DMS114 treated with DMSO at 0.1 percent for 48 hours (cell line): ENCODE data around the gene MAN1A1.

Experiments
- DNase-seq: peaks from one replicate; lab custom pipeline; 2025; ENCODE audit not compliant: unreplicated experiment; lab: John Stamatoyannopoulos, UW

Gene MAN1A1

DNA sequence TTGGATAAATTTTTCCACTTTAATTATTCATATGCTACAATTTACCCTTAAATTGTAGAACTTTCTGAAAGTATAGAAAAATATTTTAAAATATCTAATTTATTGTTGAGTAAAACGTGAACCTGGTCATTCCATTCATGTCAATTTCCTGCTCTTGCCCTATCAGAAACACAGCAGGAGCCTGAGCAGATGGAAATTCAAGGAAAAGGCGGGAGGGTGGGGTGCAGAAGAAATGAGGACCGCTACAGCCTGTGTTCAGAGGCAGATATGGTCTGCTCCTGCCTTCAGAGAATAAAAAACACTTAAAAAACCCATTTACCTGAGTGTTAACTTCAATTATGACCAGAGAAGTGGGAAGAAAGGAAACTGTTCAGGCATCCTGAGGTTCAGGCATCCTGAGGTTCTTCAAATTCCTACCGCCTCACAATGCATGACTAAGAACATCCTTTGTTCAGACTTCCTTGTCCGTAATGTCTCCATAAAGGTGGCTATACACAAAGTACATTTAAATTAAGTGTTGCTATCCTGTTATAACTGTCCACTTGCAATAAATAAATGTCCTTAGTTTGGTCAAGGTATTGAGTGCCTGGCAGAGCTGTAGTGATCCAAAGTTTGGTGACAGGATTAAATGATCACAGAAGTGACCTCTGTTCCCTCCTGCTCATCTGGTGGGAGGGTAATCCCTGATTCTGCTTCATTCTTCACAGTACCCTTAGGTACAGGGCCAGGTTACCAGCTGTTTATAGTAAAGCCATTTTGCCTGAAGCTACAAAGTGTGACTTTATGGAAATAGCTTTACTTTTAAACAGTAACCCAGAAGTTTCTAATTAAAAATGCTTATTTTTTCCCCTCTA lies 109.1 kb downstream of the MAN1A1 start:
- DNase-seq, result no peak

DNA sequence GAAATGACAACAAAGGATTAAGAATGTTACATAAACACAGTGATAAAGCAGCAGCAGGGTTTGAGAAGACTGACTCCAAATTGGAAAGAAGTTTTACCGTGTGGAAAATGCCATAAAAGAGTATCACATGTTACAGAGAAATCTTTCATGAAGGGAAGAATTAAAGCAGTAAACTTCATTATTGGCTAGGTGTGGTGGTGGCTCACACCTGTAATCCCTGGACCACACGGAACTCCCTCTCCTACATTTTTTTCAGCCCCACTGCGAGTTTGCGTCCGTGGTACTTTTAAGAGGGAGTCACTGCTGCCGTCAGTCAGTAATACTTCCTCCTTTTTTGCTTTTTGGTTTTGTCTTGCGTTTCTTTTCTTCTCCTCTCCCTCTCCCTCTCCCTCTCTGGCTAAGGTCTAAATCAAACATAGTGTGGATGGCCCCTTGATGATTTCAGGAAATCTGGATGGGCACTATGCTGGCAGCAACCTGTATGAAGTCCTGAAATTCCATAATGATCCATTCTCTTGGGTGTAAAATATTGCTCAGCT lies 112.3 kb downstream of the MAN1A1 start:
- no peak for DNase-seq

DNA sequence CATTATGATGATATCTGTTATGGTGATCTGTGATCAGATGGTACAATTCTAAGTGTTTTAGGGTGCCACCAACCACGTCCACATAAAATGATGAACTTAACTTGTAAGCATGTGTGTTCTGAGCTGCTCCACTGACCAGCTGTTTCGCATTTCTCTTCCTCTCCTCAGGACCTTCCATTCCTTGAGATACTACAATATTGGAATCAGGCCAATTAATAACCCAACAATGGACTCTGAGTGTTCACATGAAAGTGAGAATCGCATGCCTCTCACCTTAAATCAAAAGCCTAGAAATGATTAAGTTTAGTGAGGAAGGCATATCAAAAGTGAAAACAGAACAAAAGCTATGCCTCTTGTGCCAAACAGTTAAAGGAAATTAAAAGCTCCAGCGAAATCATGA lies 114.6 kb downstream of the MAN1A1 start:
- no peak for DNase-seq

DNA sequence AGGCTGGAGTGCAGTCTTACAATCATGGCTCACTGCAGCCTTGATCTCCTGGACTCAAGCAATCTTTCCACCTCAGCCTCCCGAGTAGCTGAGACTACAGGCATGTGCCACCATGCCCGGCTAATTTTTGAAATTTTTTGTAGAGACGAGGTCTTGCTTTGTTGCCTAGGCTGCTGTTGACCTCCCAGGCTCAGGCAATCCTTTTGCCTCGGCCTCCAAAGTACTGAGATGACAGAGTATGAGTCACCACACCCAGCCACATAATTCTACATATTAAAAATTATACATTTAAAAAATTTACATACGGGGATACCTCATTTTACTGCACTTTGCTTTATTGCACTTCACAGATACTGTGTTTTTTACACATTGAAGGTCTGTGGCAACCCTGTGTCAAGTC lies 115.1 kb downstream of the MAN1A1 start:
- DNase-seq, result no peak

DNA sequence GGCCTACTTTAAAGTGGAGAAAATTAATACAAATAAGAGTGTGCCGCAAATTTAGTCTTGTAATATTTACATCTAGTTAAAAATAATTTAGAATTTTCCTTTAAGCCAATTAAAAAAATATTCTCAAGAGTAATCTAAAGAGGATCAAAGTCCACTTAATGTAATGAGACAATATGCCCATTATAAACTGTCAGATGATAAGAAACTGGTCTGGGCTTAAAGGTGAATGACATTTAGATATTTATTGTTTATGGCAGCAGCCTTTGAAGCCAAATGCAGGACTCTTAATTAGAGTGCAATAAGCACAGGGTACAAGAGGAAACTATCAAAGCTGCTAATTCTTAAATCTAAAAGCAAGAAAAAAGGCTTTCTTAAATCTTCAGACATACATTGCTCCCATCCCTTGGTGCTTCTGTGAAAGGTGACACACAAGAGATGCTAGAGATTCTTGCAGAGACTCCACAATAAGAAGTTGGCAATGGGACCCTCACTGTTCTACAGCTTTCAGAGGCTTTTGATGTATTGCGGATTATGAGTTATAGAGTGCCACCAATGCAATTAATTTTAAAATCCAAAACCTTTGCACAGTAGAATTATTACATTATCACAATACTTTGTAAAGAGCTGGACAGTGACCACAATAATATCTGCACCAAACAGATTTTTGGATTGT lies 116.1 kb downstream of the MAN1A1 start:
- DNase-seq, result no peak

DNA sequence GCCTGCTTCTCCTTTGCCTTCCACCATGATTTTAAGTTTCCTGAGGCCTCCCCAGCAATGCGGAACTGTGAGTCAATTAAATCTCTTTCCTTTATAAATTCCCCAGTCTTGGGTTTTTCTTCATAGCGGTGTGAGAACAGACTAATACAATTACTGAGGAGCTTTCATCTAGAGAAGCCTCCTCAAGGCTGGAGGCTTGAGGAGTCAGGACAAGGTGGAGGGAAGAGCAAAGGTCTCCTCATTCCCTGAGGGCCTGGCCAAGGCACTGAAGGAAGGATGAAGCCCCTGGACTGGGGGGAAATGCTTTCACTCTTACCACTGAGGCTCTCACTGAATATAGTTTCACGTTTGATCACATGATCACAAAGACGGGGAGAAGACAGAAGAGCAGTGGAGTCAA lies 118.2 kb downstream of the MAN1A1 start:
- no peak for DNase-seq

DNA sequence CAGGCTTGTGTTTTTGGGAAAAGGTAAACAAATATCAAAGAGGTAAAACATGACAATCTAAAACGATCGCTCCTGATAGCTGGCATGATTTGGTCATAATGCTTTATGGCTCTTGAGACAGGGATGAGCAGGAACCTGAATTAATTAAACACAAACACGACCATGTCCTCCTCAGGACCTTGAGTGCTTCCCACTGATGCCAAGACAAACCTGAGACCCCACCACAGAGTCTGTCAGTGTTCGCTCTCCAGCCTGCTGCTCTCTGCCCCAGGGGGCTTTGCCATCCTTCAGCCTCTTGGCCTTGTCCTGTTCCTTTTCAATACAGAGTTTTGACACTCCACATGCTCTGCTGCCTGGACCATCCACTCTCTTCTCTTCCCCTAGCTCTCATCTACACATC lies 119.4 kb downstream of the MAN1A1 start:
- DNase-seq, result no peak

DNA sequence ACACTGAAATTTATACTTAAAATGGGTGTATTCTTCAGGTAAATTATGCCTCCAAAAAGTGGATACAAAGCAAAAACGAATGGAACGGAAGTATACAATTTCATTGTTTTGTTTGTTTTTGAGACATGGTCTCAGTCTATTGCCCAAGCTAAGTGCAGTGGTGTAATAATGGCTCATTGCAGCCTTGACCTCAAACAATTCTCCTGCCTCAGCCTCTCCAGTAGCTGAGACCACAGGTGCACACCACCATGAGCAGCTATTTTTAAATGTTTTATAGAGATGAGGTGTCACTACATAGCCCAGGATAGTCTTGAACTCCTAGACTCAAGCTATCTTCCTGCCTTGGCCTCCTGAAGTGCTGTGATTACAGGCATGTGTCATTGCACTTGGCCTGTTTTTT lies 122.2 kb downstream of the MAN1A1 start:
- no peak for DNase-seq

DNA sequence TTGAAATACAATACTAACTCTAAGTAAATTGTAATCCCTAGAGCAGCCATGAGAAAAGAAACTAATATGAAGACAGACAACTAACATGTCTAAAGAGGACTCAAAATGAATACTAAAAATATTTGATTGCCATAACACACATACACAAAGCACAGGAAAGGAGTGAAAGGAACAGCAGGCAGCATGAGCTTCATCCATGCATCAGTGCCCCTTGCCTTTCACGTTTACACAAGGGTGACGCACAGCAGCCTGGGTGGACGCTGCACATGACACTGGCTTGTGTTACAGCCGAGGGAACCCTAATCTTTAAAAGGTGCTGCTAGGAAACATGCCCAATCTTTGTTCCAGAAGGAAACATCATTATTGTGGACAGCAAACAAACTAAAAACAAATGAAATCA lies 123.5 kb downstream of the MAN1A1 start:
- DNase-seq, result no peak

DNA sequence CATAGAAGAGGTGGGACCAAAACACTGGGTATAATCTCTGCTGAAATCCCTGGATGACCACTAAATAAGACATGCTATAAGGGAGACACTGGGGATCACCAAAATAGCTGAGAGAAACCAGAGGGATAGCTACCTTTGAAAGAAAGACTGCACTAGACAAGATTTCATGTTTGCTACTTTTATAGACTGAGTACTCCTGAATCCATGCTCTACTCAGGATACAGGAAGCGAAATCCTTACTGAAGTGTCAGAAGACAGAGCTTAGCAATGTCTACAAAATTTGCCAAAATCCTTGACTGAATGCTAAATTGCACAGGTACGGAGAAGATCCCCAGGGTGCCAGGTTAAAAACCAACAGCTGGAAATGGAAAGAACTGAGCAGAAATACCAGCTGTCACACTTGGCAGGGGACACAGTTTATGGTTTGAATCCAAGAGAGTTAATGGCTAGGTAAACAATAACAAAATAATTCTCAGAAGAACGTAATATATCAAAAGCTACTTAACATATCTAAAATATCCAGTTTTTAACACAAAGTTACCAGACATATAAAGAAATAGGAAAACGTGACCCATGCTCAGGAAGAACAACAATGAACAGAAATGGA lies 125.4 kb downstream of the MAN1A1 start:
- no peak for DNase-seq

DNA sequence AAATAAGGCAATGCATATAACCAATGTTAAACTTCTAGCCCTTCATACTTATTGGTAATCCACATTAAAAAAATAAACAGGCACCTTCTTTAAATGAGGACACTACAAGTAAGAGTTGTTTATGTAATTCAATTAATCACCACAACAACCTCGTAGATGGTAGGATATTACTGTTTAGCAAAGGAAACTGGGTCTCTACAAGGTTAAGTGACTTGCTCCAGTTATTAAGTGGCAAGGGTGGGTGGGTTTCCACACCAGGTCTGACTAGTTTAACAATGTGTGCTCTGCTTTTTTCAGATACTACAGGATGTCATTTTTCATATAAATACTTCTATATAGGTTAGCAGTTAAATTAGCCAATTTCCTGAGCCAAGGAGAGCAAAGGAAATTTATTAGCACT lies 129.1 kb downstream of the MAN1A1 start:
- no peak for DNase-seq

DNA sequence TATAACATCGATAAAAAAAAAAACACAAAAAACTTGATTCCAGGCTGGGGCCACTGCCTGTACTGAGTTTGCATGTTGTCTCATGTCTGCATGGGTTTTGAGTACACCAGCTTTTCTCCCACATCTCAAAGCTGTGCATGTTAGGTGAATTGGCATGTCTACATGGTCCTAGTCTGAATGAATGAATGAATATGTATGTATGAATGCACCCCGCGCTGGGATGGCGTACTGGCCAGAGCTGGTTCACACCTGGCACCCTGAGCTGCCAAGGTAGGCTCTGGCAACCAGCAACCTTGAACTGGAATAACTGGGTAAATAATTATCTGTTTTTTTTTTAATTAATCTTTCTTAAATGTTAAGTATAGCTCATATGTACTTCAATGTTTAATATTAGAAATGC lies 131.0 kb downstream of the MAN1A1 start:
- DNase-seq, result no peak

DNA sequence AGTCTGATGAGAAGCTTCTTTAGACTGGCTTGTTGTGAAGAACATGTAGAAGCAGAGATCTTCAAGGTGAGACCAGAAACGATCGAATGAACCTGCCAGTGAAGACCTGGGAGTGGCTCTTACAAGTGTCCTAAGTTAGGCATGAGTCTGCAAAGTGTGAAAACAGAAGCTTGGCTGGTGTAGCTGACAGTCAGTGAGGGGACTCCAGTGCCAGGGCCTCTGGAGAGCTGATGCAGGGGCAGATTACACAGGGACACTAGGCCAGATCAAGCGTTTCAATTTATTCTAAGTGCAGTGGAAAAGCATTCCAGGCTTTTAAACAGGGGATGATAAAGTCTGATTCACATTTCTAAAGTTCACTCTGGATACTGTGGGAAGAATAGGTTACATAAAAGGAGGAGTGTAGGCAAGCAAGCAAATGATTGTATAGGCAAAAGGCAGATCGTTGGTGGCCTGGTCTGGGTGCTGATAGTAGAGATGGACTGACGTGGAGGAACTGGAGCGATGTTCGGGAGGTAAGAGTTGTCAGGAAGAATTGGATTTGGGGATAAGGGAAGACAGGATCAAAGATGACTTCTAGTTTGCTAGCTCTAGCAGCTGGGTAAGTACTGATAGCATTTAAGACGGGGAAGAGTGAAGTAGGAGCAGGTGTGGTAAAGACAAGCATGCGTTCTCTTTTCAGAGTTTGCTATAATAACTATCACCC lies 133.5 kb downstream of the MAN1A1 start:
- no peak for DNase-seq

DNA sequence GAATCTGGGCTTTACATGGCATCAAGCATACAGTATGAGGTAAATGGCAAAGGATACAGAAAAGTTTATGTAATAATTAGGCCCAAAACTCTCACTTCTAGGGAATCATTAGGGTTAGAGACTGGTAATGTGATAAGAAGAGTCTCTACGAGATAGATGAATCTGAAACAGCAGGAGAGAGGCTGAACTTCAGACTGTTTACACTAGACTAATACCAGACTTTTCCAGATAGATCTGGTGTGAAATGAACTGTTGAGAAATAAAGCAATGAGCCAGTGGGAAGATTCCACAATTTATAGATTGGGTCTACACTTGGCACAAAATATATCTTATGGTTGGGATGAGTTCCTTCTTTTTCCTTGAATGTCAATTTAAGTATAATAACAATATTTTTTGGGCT lies 134.3 kb downstream of the MAN1A1 start:
- no peak for DNase-seq

DNA sequence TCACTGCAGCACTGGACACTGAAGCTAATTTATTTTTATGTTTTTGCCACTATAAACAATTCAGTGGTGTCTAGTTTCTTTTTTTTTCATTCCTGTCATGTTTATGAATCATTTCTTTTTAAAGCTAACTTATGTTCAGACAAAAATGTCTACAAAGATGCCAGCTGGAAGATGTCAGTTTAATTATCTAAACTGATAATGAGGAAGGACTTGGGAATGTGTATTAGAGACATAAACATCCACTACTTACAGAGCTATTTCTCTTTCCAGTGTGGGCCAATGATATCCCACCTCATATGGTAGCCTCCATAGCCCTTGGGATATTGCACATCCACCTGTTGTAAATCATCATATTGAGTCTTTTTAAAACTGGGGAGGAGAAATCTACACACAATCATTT lies 139.0 kb downstream of the MAN1A1 start:
- DNase-seq, result no peak

DNA sequence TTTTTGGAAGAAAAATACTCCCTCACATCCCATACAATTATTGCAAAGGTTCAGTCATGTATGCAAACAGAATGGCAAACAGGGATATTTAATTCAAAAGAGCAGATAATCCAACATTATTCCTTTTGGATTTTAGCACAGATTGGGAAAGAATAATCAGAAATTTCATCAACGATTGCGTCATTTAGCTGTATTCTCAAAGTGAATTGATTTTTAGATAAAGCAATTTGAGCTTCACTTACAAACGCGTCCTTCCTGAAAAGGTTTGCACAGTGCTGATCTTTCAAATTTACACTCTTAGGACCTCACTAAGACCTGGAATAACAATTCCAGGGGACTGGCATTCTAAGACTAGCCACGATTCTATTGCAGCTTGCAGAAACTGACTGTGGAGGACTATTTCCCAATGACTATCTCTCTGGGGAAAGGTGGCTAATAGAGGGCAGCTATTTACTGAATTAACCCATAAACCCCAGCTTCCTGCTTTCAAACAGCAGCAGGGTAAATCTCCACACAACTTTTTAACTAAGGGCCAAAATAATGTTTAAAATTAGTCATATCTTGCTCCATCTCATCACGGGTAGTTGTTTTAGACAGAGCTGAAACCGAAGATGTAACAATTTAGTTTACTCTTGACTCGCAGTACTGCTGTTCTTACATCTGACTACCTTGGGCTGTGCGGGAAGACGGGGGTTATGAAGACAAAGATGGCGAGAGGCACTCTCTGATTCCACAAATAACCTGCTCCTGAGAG lies 139.9 kb downstream of the MAN1A1 start:
- no peak for DNase-seq

DNA sequence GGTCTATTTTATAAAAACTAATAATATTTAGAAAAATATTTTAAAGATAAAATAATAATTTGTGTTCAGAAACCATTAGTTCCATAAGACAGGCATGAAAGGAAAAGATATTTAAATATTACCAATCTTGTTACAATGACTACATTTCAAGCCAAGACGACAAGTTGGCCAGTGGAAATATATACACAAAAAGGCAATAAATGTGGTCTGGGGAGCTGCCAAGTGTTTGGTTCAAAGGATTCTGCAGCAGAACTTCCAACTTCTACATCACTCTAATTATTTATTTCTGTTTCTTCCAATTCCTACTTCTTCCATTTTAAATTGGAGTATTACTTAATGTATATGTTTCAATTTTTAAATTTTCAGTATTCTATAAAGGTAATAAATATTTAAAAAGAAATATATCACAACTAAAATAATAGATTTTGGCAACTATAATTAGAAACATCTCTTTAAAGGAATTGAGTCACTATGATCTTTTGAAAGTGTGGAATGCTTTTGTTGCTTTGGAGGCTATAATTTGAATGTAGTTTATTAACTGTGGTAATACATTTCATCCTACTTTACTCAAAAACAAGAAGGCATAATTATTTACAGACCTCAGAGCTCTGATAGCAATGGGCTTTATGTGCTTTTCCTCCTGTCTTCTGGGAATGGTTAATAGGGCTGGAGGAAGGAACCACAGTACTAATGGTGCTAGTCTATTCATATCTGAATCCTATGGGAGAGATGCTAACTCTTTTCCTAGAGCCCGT lies 141.4 kb downstream of the MAN1A1 start:
- no peak for DNase-seq

DNA sequence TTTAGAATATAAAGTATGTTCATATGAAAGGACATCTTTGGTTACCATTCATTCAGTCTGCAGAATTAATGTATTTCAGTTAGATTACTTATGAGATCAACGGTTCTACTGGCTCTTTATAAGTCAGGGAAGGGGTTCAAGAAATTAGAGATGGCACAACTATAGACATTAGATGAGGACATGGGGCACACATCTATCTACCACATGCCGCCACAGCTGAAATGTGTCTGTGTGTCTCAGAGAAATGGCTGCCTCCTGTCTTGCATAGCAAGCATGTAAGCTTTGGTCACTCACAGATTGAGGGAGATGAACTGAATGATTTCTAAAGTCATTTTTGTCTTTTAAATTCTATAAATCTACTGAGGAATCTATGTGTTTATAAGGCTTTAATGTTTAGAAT lies 142.2 kb downstream of the MAN1A1 start:
- no peak for DNase-seq

DNA sequence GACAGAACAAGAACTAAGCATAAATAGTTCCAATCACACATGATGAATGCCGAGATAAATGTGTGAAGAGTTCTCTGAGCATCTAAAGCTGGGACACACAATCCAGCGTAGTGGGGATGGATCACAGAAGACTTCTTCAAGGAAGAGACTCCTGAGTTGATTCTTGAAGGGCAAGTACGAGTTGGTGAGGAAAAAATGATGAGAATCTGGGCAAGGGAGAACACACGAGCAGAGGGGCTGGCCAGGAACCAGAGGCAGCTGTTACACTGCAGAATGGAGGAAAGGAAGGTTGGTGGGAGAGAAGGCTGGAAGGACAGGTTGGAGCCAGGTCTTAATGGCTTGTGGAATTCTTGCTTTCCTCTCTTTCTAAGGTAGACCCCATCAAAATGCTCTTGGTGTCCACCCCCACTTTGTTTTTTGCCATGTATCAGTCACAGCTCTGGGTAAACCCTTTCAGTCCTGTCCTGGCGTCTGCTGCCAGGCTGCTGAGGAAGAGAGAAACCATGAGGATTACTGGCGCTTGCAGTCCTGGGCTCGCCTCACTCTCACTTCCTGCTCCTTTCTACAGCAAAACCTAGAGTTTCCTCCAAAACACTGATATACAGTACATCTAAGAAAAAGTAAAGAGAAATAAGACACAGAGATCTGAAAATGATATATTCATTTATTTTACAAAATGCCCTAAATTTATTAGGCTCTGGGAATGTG lies 143.5 kb downstream of the MAN1A1 start:
- DNase-seq, result no peak
